ENCODE results near the gene SGCE. TPM values are rescaled to one million over a fixed set of nuclear protein-coding genes. Genes with fewer than 3 reads are reported as not detected.

The SGCE gene
- total RNA-seq, 1 experiment from 2014 or later: 30.4 TPM

- TF ChIP-seq EZH2 (IDR thresholded peaks at IDR 0.05; ENCODE audit: low read length, unreplicated experiment) (no peak), CTCF (conservative IDR thresholded peaks at IDR 0.05; ENCODE audit: low read depth, low read length) (no peak), EZH2phosphoT487 (IDR thresholded peaks at IDR 0.05; ENCODE audit: borderline replicate concordance, low read length) (no peak)
- Histone ChIP-seq H3F3A (ENCODE audit: low read length, unreplicated experiment) (peaks cover 1% of the 10 kb centered on the region), H3K9ac (ENCODE audit: low read length) (no peak overlapping the region), H3K27ac (ENCODE audit: low read length) (no peak overlapping the region), H3K27me3 (ENCODE audit: low read length) (no peaks in the 10 kb centered on the region), H3K4me1 (ENCODE audit: insufficient read depth, low read length) (peaks cover 31% of the 10 kb centered on the region), H3K9me2 (replicated peaks; ENCODE audit: low read length) (no peaks in the 10 kb centered on the region), H4K20me1 (ENCODE audit: low read length) (no peaks in the 10 kb centered on the region), H2AFZ (ENCODE audit: low read length) (no peak overlapping the region), H3K79me2 (ENCODE audit: low read length) (no peaks in the 10 kb centered on the region), H3K9me3 (ENCODE audit: low read length) (no peaks in the 10 kb centered on the region), H3K4me2 (ENCODE audit: low read length) (no peak overlapping the region), H3K4me3 (ENCODE audit: low read length) (no peak overlapping the region), H3K36me3 (ENCODE audit: low read depth, low read length) (no peaks in the 10 kb centered on the region)
- POLR2A ChIA-PET (ENCODE audit: unreplicated experiment): no interaction called here
- BruUV-seq (replicated peaks): no TSS peak
- CTCF ChIA-PET: no interaction called here
- DNase-seq (no peak), ATAC-seq (no peak)
- intact Hi-C loops (cut with micrococcal nuclease): no loop called here
Observed at GRCh38 chr7:94575646-94576045, 80.3 kb downstream of the SGCE start.

- no peaks in the 10 kb centered on the region for H3K36me3 ChIP-seq (ENCODE audit: low read depth, low read length)
- BruUV-seq (replicated peaks): no TSS peak
- no peak for DNase-seq
- no peak for TF ChIP-seq CTCF (conservative IDR thresholded peaks at IDR 0.05; ENCODE audit: low read depth, low read length)
- TF ChIP-seq EZH2phosphoT487 (IDR thresholded peaks at IDR 0.05; ENCODE audit: borderline replicate concordance, low read length): no peak
- no peak for TF ChIP-seq EZH2 (IDR thresholded peaks at IDR 0.05; ENCODE audit: low read length, unreplicated experiment)
- ATAC-seq: no peak
- H3K9me3 ChIP-seq (ENCODE audit: low read length): no peaks in the 10 kb centered on the region
- CTCF ChIA-PET: no interaction called here
- no peak overlapping the region for H2AFZ ChIP-seq (ENCODE audit: low read length)
- no peaks in the 10 kb centered on the region for H3F3A ChIP-seq (ENCODE audit: low read length, unreplicated experiment)
- POLR2A ChIA-PET (ENCODE audit: unreplicated experiment): no interaction called here
- no peaks in the 10 kb centered on the region for H3K9me2 ChIP-seq (replicated peaks; ENCODE audit: low read length)
- H3K79me2 ChIP-seq (ENCODE audit: low read length): no peaks in the 10 kb centered on the region
- H3K27ac ChIP-seq (ENCODE audit: low read length): no peak overlapping the region
- H3K4me3 ChIP-seq (ENCODE audit: low read length): no peak overlapping the region
- no peaks in the 10 kb centered on the region for H3K4me1 ChIP-seq (ENCODE audit: insufficient read depth, low read length)
- H3K9ac ChIP-seq (ENCODE audit: low read length): no peak overlapping the region
- no peaks in the 10 kb centered on the region for H4K20me1 ChIP-seq (ENCODE audit: low read length)
- intact Hi-C loops (cut with micrococcal nuclease): no loop called here
- H3K27me3 ChIP-seq (ENCODE audit: low read length): no peaks in the 10 kb centered on the region
- H3K4me2 ChIP-seq (ENCODE audit: low read length): no peak overlapping the region
Observed at GRCh38 chr7:94571816-94572215, 84.1 kb downstream of the SGCE start.

GRCh38 chr7:94567396-94567795, 88.5 kb downstream of the SGCE start:
- H2AFZ ChIP-seq (ENCODE audit: low read length): no peak overlapping the region
- DNase-seq (no peak), ATAC-seq (no peak)
- no peaks in the 10 kb centered on the region for H3K4me1 ChIP-seq (ENCODE audit: insufficient read depth, low read length)
- ChIA-PET CTCF (no interaction called here), POLR2A (ENCODE audit: unreplicated experiment) (no interaction called here)
- intact Hi-C loops (cut with micrococcal nuclease): no loop called here
- no peaks in the 10 kb centered on the region for H3K27me3 ChIP-seq (ENCODE audit: low read length)
- no peaks in the 10 kb centered on the region for H3F3A ChIP-seq (ENCODE audit: low read length, unreplicated experiment)
- no peak overlapping the region for H3K4me3 ChIP-seq (ENCODE audit: low read length)
- no peaks in the 10 kb centered on the region for H3K9me3 ChIP-seq (ENCODE audit: low read length)
- no peak overlapping the region for H3K4me2 ChIP-seq (ENCODE audit: low read length)
- no peaks in the 10 kb centered on the region for H3K9me2 ChIP-seq (replicated peaks; ENCODE audit: low read length)
- H3K36me3 ChIP-seq (ENCODE audit: low read depth, low read length): no peaks in the 10 kb centered on the region
- H3K9ac ChIP-seq (ENCODE audit: low read length): no peak overlapping the region
- no peak overlapping the region for H3K27ac ChIP-seq (ENCODE audit: low read length)
- H4K20me1 ChIP-seq (ENCODE audit: low read length): no peaks in the 10 kb centered on the region
- BruUV-seq (replicated peaks): no TSS peak
- H3K79me2 ChIP-seq (ENCODE audit: low read length): no peaks in the 10 kb centered on the region
- TF ChIP-seq CTCF (conservative IDR thresholded peaks at IDR 0.05; ENCODE audit: low read depth, low read length) (no peak), EZH2phosphoT487 (IDR thresholded peaks at IDR 0.05; ENCODE audit: borderline replicate concordance, low read length) (no peak), EZH2 (IDR thresholded peaks at IDR 0.05; ENCODE audit: low read length, unreplicated experiment) (no peak)
